ENCODE data around the gene SH2D1A. TPM values are rescaled to one million over a fixed set of nuclear protein-coding genes. Genes with fewer than 3 reads are reported as not detected.

The SH2D1A gene
- total and polyA plus RNA-seq, 2 of the 4 experiments (the other 2 are of a cell fraction): not detected

GRCh38 chrX:124395145-124395880 lies 49.0 kb downstream of the SH2D1A start:
- no peak overlapping the region for H3K4me2 ChIP-seq (ENCODE audit: low read depth, low read length)
- ChIA-PET CTCF (interaction anchor here (0.7 kb wide), 1 partner anchor 936 kb away, joined by 6 read pairs; no protein-coding TSS in a partner anchor), POLR2A (ENCODE audit: unreplicated experiment) (no interaction called here)
- H3K4me3 ChIP-seq (ENCODE audit: insufficient read depth, low read depth, low read length): no peak overlapping the region
- H3K9me1 ChIP-seq (ENCODE audit: insufficient read depth, low read length): no peaks in the 10 kb centered on the region
- H3K14ac ChIP-seq (replicated peaks; ENCODE audit: low read depth, low read length): no peak overlapping the region
- H4K91ac ChIP-seq (ENCODE audit: insufficient read depth, low read depth, low read length): no peak overlapping the region
- ATAC-seq (ENCODE audit: low read depth) (no peak), DNase-seq (no peak)
- H3K18ac ChIP-seq (ENCODE audit: low read depth, low read length): no peak overlapping the region
- no peaks in the 10 kb centered on the region for H3K79me1 ChIP-seq (ENCODE audit: low read depth in 1 of 2, low read length in 2 of 2)
- H3K56ac ChIP-seq (ENCODE audit: extremely low read depth, insufficient read depth, low read length): no peak overlapping the region
- no peak overlapping the region for H2BK120ac ChIP-seq (ENCODE audit: low read depth, low read length)
- no peak overlapping the region for H2AK9ac ChIP-seq (replicated peaks; ENCODE audit: low read depth, low read length, poor library complexity)
- H4K8ac ChIP-seq (ENCODE audit: low read depth in 2 of 2, low read length in 2 of 2): no peak overlapping the region
- no peak overlapping the region for H3K27ac ChIP-seq (ENCODE audit: insufficient read depth, low read length)
- no peak overlapping the region for H3K9ac ChIP-seq (ENCODE audit: low read depth, low read length)
- in situ Hi-C loops (cut with MboI; ENCODE audit: low sequenced_read_pairs) (no loop called here), intact Hi-C loops (cut with micrococcal nuclease) (no loop called here), dilution Hi-C loops (cut with HindIII; ENCODE audit: low sequenced_read_pairs, unreplicated experiment) (no loop called here)
- no peaks in the 10 kb centered on the region for H4K20me1 ChIP-seq (ENCODE audit: insufficient read depth, low read length)
- no peak overlapping the region for H2AFZ ChIP-seq (replicated peaks; ENCODE audit: low read length, poor library complexity)
- H3K4me1 ChIP-seq (ENCODE audit: control insufficient read depth, insufficient read depth, low read length): no peaks in the 10 kb centered on the region
- no peak overlapping the region for H2BK15ac ChIP-seq (ENCODE audit: low read depth, low read length)
- H3K23ac ChIP-seq (ENCODE audit: low read depth, low read length): no peak overlapping the region
- H3K4ac ChIP-seq (ENCODE audit: low read depth, low read length): no peak overlapping the region
- no peak for TF ChIP-seq USF2 (IDR thresholded peaks at IDR 0.05; ENCODE audit: low read depth, low read length)
- TF ChIP-seq CHD1 (IDR thresholded peaks at IDR 0.05; ENCODE audit: low read depth, low read length): no peak
- no peak for TF ChIP-seq RAD21 (IDR thresholded peaks at IDR 0.05; ENCODE audit: low read length)
- TF ChIP-seq POLR2A (IDR thresholded peaks at IDR 0.05; ENCODE audit: low read depth, low read length): no peak
- no peak for TF ChIP-seq RCOR1 (IDR thresholded peaks at IDR 0.05; ENCODE audit: insufficient replicate concordance, low read length)
- TF ChIP-seq BHLHE40 (IDR thresholded peaks at IDR 0.05; ENCODE audit: low read depth, low read length): no peak
- TF ChIP-seq MAZ (IDR thresholded peaks at IDR 0.05; ENCODE audit: borderline replicate concordance, low read depth, low read length): no peak
- no peak for TF ChIP-seq CEBPB (IDR thresholded peaks at IDR 0.05; ENCODE audit: low read depth, low read length)
- TF ChIP-seq ELK1 (IDR thresholded peaks at IDR 0.05; ENCODE audit: borderline replicate concordance, low read depth, low read length): no peak
- TF ChIP-seq MXI1 (IDR thresholded peaks at IDR 0.05; ENCODE audit: borderline replicate concordance, low read depth, low read length): no peak
- no peak for TF ChIP-seq NFE2L2 (IDR thresholded peaks at IDR 0.05; ENCODE audit: low read depth, low read length)
- TF ChIP-seq CTCF (conservative IDR thresholded peaks at IDR 0.05; ENCODE audit: low read depth, low read length): no peak
- TF ChIP-seq MAFK (IDR thresholded peaks at IDR 0.05; ENCODE audit: low read depth, low read length): no peak
- no peak for TF ChIP-seq SMC3 (IDR thresholded peaks at IDR 0.05; ENCODE audit: low read depth, low read length)
- no TSS peak for BruUV-seq (replicated peaks)
- H3K9me3 ChIP-seq (ENCODE audit: control insufficient read depth, insufficient read depth, low read length): no peaks in the 10 kb centered on the region
- H2BK20ac ChIP-seq (ENCODE audit: low read depth, low read length): no peak overlapping the region
- no CpG with 5 or more reads among the region's 3 CpGs for WGBS, 2 experiments (ENCODE audit: extremely low coverage in 2 of 2, insufficient read length in 1 of 2)
- H2BK5ac ChIP-seq (ENCODE audit: low read depth, low read length, poor library complexity, severe bottlenecking): no peak overlapping the region
- H3K27me3 ChIP-seq (ENCODE audit: control insufficient read depth, insufficient read depth, low read length): no peaks in the 10 kb centered on the region
- no peak overlapping the region for H2AK5ac ChIP-seq (ENCODE audit: low read depth, low read length)
- no peak overlapping the region for H4K5ac ChIP-seq (ENCODE audit: low read depth, low read length)
- H3K36me3 ChIP-seq (ENCODE audit: control insufficient read depth, insufficient read depth, low read length): no peaks in the 10 kb centered on the region
